Measurements from ENCODE around the gene MED22. TPM values are rescaled to one million over a fixed set of nuclear protein-coding genes. Genes with fewer than 3 reads are reported as not detected.
"Not testable (repeated sequence)": the region's sequence is repeated elsewhere in the genome, so short reads cannot be mapped to it uniquely, and the experiment has no call there.

MED22 gene
- total RNA-seq, 1 donor, result 14.5 TPM

DNA sequence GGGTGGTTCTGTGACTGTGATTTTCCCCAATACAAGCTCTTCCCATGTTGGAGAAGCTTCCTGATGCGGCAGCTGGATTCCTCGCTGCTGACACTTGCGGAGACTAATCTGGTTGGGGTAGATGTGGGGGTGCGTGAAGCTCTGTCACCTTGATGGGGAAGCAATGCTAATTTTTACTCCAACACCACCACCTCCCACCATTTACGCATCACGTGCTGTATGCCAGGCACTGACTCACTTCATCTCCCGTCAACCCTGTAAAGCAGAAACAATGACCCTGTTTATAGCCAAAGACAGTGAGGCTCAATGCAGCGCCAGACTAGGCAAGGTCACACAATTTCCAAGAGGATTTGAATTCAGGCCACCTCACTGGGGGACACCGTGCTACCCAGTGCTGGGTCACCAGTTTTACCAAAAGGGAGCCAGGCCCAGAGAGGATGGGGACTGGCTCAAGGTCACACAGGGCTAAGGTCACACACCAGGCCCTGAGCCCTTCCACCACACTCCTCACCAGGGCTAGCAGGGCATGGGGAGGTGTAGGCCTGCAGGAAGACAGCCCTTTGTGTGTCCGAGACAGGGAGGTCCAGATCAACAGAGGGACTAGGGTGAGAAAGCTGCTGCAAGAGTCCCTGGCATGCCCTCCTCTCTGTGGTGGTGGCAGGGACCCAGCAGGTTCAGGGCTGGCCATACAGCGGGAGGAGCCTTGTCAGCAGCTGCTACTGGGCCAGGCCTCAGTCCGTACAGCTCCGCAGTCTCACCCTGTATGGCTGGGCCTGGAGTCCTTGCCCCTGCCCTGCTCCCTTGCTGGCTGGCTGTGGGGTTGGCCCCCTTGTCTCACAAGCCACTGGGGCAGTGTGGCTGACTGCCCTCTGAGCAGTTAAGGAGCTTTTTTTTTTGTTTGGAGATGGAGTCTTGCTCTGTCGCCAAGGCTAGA lies 31.5 kb upstream of the MED22 start:
- DNase-seq (ENCODE audit: insufficient read length, low spot score, missing footprints), result peak; percentile 23
- no peaks in the 10 kb centered on the region for H3K36me3 ChIP-seq (ENCODE audit: insufficient read depth, low read length)
- no peaks in the 10 kb centered on the region for H3K9me3 ChIP-seq (ENCODE audit: low read depth, low read length)
- peaks cover 7% of the 10 kb centered on the region for H3K4me1 ChIP-seq (ENCODE audit: insufficient read depth, low read length)
- TF ChIP-seq, protein P1, sequence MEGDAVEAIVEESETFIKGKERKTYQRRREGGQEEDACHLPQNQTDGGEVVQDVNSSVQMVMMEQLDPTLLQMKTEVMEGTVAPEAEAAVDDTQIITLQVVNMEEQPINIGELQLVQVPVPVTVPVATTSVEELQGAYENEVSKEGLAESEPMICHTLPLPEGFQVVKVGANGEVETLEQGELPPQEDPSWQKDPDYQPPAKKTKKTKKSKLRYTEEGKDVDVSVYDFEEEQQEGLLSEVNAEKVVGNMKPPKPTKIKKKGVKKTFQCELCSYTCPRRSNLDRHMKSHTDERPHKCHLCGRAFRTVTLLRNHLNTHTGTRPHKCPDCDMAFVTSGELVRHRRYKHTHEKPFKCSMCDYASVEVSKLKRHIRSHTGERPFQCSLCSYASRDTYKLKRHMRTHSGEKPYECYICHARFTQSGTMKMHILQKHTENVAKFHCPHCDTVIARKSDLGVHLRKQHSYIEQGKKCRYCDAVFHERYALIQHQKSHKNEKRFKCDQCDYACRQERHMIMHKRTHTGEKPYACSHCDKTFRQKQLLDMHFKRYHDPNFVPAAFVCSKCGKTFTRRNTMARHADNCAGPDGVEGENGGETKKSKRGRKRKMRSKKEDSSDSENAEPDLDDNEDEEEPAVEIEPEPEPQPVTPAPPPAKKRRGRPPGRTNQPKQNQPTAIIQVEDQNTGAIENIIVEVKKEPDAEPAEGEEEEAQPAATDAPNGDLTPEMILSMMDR (IDR thresholded peaks at IDR 0.05; ENCODE audit: extremely low read depth, low read depth, low read length), result no peak
- H3K27ac ChIP-seq (ENCODE audit: low read depth, low read length), result no peak overlapping the region
- H3K4me3 ChIP-seq (ENCODE audit: insufficient read depth, low read length), result no peak overlapping the region
- no peaks in the 10 kb centered on the region for H3K27me3 ChIP-seq (ENCODE audit: insufficient read depth, low read length)
- peaks cover 15% of the 10 kb centered on the region for H3K79me2 ChIP-seq (ENCODE audit: insufficient read depth, low read length)
- no peak overlapping the region for H2AFZ ChIP-seq (ENCODE audit: low read length)
- H4K20me1 ChIP-seq (ENCODE audit: insufficient read depth, low read length), result peaks cover 7% of the 10 kb centered on the region
- no peak overlapping the region for H3K4me2 ChIP-seq (ENCODE audit: insufficient read depth, low read length)

DNA sequence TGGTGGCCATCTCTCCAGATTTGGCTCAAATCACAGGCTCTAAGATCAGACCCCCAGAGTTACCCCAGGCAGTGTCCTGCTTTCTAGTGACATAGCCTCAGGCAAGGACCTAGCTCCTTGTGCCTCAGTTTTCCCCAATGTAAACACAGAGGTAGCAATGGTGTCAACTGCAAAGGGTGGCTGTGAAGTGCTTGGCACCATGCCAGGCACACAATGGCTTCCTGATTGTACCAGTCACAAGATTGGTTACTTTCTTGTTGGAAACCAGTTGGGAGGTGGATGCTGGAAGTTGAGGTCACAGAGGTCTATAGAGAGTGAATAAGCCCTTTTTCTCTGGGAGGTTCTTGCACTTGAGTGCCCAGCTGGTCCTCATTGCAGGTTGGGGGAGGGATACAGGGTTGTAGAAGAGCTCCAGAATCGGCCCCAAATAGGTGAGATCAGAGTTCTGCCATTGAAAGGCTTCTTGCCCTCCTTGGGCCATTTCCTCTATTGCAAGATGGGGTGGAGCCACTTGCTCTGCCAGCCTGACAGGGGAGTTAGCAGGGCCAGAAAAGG lies 30.6 kb upstream of the MED22 start:
- Histone ChIP-seq H3K4me1 (ENCODE audit: insufficient read depth, low read length) (peaks cover 14% of the 10 kb centered on the region), H3K27ac (ENCODE audit: low read depth, low read length) (no peak overlapping the region), H3K4me3 (ENCODE audit: insufficient read depth, low read length) (no peak overlapping the region), H3K27me3 (ENCODE audit: insufficient read depth, low read length) (no peaks in the 10 kb centered on the region), H3K4me2 (ENCODE audit: insufficient read depth, low read length) (no peak overlapping the region), H3K9me3 (ENCODE audit: low read depth, low read length) (no peaks in the 10 kb centered on the region), H4K20me1 (ENCODE audit: insufficient read depth, low read length) (peaks cover 15% of the 10 kb centered on the region), H3K79me2 (ENCODE audit: insufficient read depth, low read length) (peaks cover 24% of the 10 kb centered on the region), H3K36me3 (ENCODE audit: insufficient read depth, low read length) (peaks cover 4% of the 10 kb centered on the region), H2AFZ (ENCODE audit: low read length) (no peak overlapping the region)
- TF ChIP-seq, protein P1 (IDR thresholded peaks at IDR 0.05; ENCODE audit: extremely low read depth, low read depth, low read length), result no peak
- peak; percentile 56 for DNase-seq (ENCODE audit: insufficient read length, low spot score, missing footprints)

- no peaks in the 10 kb centered on the region for H3K27me3 ChIP-seq (ENCODE audit: insufficient read depth, low read length)
- peak; percentile 47 for DNase-seq (ENCODE audit: insufficient read length, low spot score, missing footprints)
- no peaks in the 10 kb centered on the region for H3K9me3 ChIP-seq (ENCODE audit: low read depth, low read length)
- no peak overlapping the region for H3K27ac ChIP-seq (ENCODE audit: low read depth, low read length)
- TF ChIP-seq, protein P1 (IDR thresholded peaks at IDR 0.05; ENCODE audit: extremely low read depth, low read depth, low read length), result no peak
- H3K36me3 ChIP-seq (ENCODE audit: insufficient read depth, low read length), result peaks cover 11% of the 10 kb centered on the region
- peaks cover 20% of the 10 kb centered on the region for H3K4me1 ChIP-seq (ENCODE audit: insufficient read depth, low read length)
- H3K4me3 ChIP-seq (ENCODE audit: insufficient read depth, low read length), result no peak overlapping the region
- no peak overlapping the region for H3K4me2 ChIP-seq (ENCODE audit: insufficient read depth, low read length)
- H4K20me1 ChIP-seq (ENCODE audit: insufficient read depth, low read length), result peaks cover 21% of the 10 kb centered on the region
- H3K79me2 ChIP-seq (ENCODE audit: insufficient read depth, low read length), result peaks cover 31% of the 10 kb centered on the region
- H2AFZ ChIP-seq (ENCODE audit: low read length), result no peak overlapping the region
Observed at GRCh38 chr9:133377721-133378216, 29.8 kb upstream of the MED22 start.

DNA sequence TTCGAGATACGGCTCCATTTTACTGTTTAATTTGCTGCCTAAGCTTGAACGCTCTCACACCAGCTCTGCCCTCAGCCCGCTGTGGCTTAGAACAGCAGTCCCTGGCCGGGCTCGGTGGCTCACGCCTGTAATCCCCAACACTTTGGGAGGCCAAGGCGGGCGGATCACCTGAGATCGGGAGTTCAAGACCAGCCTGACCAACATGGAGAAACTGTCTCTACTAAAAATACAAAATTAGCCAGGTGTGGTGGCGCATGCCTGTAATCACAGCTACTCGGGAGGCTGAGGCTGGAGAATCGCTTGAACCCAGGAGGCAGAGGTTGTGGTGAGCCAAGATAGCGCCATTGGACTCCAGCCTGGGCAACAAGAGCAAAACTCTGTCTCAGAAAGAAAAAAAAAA lies 29.3 kb upstream of the MED22 start:
- Histone ChIP-seq H3K79me2 (ENCODE audit: insufficient read depth, low read length) (peaks cover 36% of the 10 kb centered on the region), H4K20me1 (ENCODE audit: insufficient read depth, low read length) (peaks cover 26% of the 10 kb centered on the region), H3K4me2 (ENCODE audit: insufficient read depth, low read length) (peak overlapping the region; percentile 90), H3K4me1 (ENCODE audit: insufficient read depth, low read length) (peaks cover 25% of the 10 kb centered on the region), H3K36me3 (ENCODE audit: insufficient read depth, low read length) (peaks cover 16% of the 10 kb centered on the region)
- H3K27me3 ChIP-seq (ENCODE audit: insufficient read depth, low read length); DNase-seq (ENCODE audit: insufficient read length, low spot score, missing footprints); H3K4me3 ChIP-seq (ENCODE audit: insufficient read depth, low read length); H3K27ac ChIP-seq (ENCODE audit: low read depth, low read length); H2AFZ ChIP-seq (ENCODE audit: low read length); H3K9me3 ChIP-seq (ENCODE audit: low read depth, low read length): not testable (repeated sequence)
